OCI-LY1 (cell line): ENCODE results near the gene PPP1R15B.

Source experiments
- H2AFZ ChIP-seq: fragments of 200-600 bp; sonication (generic), shearing (Covaris generic); 2 replicates; pipeline ENCODE4 v1.6.0; 2014; ENCODE audit warnings: antibody characterized with exemption, mild to moderate bottlenecking, low read length
- H3F3A ChIP-seq: fragments of 200-600 bp; sonication (generic), shearing (Covaris generic); 2 replicates; pipeline ENCODE4 v1.6.0; 2014; ENCODE audit warnings: mild to moderate bottlenecking, antibody characterized with exemption, low read length, moderate library complexity; ENCODE audit not compliant: insufficient read depth
- H3K27ac ChIP-seq: fragments of 200-600 bp; sonication (generic); 2 replicates; pipeline ENCODE4 v1.5.1; 2014; ENCODE audit warnings: low read length, mixed run types, mild to moderate bottlenecking, low read depth; ENCODE audit not compliant: poor library complexity, severe bottlenecking
- H3K27me3 ChIP-seq: fragments of 200-600 bp; sonication (generic); 2 replicates; pipeline ENCODE4 v1.6.0; 2014; ENCODE audit warnings: antibody characterized with exemption, mild to moderate bottlenecking, low read length, moderate library complexity; ENCODE audit not compliant: insufficient read depth
- H3K36me3 ChIP-seq: fragments of 200-600 bp; sonication (generic); 2 replicates; pipeline ENCODE4 v1.6.1; 2014; ENCODE audit warnings: mild to moderate bottlenecking, antibody characterized with exemption, low read length, moderate library complexity, mixed read lengths; ENCODE audit not compliant: insufficient read depth
- H3K4me1 ChIP-seq: fragments of 200-600 bp; sonication (generic); 2 replicates; pipeline ENCODE4 v1.5.1; 2014; ENCODE audit warnings: mild to moderate bottlenecking, low read length, moderate library complexity; ENCODE audit not compliant: insufficient read depth, severe bottlenecking
- H3K4me2 ChIP-seq: fragments of 200-600 bp; sonication (generic), shearing (Covaris generic); 2 replicates; pipeline ENCODE4 v1.6.1; 2014; ENCODE audit warnings: low read length
- H3K4me3 ChIP-seq: fragments of 200-600 bp; sonication (generic); 2 replicates; pipeline ENCODE4 v1.5.1; 2014; ENCODE audit warnings: low read length, low read depth, mild to moderate bottlenecking, mixed read lengths; ENCODE audit not compliant: poor library complexity, severe bottlenecking
- H3K79me2 ChIP-seq: fragments of 200-600 bp; shearing (Covaris generic); 2 replicates; pipeline ENCODE4 v1.6.1; 2016; ENCODE audit warnings: mixed run types, low read length, mixed read lengths; ENCODE audit not compliant: insufficient read depth
- H3K9ac ChIP-seq: fragments of 200-600 bp; sonication (generic), shearing (Covaris generic); 2 replicates; pipeline ENCODE4 v1.6.1; 2014; ENCODE audit warnings: mild to moderate bottlenecking, low read length, mixed read lengths
- H3K9me2 ChIP-seq: fragments of 200-600 bp; sonication (generic), shearing (Covaris generic); 2 replicates; pipeline ENCODE4 v1.6.1; 2014; ENCODE audit warnings: low read depth, mild to moderate bottlenecking, low read length, mixed read lengths
- H3K9me3 ChIP-seq: fragments of 200-600 bp; shearing (Covaris generic); 2 replicates; pipeline ENCODE4 v1.6.1; 2014; ENCODE audit warnings: low read length, mixed read lengths
- H4K20me1 ChIP-seq: fragments of 200-600 bp; sonication (generic), shearing (Covaris generic); 2 replicates; pipeline ENCODE4 v1.6.0; 2016; ENCODE audit warnings: mild to moderate bottlenecking, low read length; ENCODE audit not compliant: insufficient read depth
- CTCF ChIP-seq: fragments of 200-600 bp; sonication (generic), shearing (Covaris generic); IDR thresholded peaks from 2 replicates; pipeline ENCODE4 v1.5.1; 2017; ENCODE audit warnings: mild to moderate bottlenecking, antibody characterized with exemption, low read length, moderate library complexity, mixed read lengths
- EZH2 ChIP-seq: fragments of 200-600 bp; sonication (generic), shearing (Covaris generic); IDR thresholded peaks from 2 replicates; pipeline ENCODE4 v1.8.0; 2017; ENCODE audit warnings: borderline replicate concordance, mixed run types, mild to moderate bottlenecking, antibody characterized with exemption, low read length, moderate library complexity, mixed read lengths

The PPP1R15B gene

DNA sequence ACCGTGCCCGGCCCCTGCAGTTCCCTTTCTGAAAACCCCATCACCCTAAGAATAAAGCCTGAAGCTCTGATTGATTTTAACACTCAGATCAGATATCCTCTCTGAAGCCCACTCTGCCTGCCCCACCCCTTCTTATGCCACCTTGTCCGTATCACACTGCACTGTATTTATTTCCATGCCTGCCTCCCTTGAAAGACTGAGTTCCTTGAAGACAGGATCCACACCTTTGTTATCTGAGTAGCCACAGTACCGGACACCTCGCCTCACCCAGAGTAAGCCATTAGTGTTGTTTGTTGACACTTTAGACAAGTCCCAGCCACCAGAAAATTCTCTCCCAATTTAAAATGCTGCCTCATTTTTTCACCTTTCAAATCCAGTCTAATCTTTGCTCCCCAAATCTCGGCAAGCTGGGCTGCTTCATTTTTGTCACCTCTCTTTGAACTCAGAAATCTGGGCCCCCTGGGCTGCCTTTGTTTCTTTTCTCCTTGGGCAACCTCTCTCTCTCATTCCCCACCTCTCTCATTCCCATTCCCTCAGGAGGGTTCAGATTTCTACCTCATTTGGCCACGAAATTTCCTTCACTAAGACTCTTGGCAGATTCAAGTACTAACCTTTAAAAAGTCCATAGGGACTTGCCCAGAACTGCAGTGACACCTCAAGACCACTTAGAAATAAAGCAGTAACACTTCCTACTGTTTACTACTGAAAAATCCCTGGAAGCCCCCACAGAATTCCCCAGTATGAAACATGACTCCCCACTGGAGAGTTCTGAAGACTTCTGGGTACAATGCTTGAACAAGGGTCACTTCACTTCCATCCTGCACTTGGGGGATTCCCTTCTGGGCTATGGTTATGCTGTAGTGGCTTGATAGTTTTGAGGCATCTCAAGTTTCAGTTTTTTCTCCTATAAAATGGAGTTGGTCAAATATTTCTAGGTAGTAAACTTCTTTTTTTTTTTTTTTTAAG lies 8.7 kb upstream of the PPP1R15B start:
- Histone ChIP-seq H3K79me2 (no peaks in the 10 kb centered on the region), H4K20me1 (no peaks in the 10 kb centered on the region), H3K9me3 (no peaks in the 10 kb centered on the region), H3F3A (peaks cover 3% of the 10 kb centered on the region; the same call in 1 of the 2 replicates), H3K9ac (no peak overlapping the region), H3K4me3 (no peak overlapping the region), H2AFZ (no peak overlapping the region), H3K9me2 (no peaks in the 10 kb centered on the region), H3K27ac (no peak overlapping the region), H3K4me2 (no peak overlapping the region), H3K27me3 (no peaks in the 10 kb centered on the region), H3K4me1 (peaks cover 15% of the 10 kb centered on the region), H3K36me3 (peaks cover 37% of the 10 kb centered on the region)
- TF ChIP-seq EZH2 (no peak), CTCF (no peak)

GRCh38 chr1:204419064-204419403 lies 7.4 kb upstream of the PPP1R15B start:
- H3K9ac ChIP-seq = no peak overlapping the region
- no peak overlapping the region for H3K4me2 ChIP-seq
- H3K9me3 ChIP-seq = no peaks in the 10 kb centered on the region
- no peak overlapping the region for H3K4me3 ChIP-seq
- H2AFZ ChIP-seq = no peak overlapping the region
- H3K27me3 ChIP-seq = no peaks in the 10 kb centered on the region
- peaks cover 25% of the 10 kb centered on the region for H3K36me3 ChIP-seq
- H3K27ac ChIP-seq = peak overlapping the region; percentile 54
- no peaks in the 10 kb centered on the region for H3K9me2 ChIP-seq
- H3K79me2 ChIP-seq = no peaks in the 10 kb centered on the region
- TF ChIP-seq EZH2 (no peak), CTCF (no peak)
- H4K20me1 ChIP-seq = no peaks in the 10 kb centered on the region
- H3F3A ChIP-seq = peaks cover 6% of the 10 kb centered on the region; the same call in 1 of the 2 replicates
- H3K4me1 ChIP-seq = peaks cover 23% of the 10 kb centered on the region

DNA sequence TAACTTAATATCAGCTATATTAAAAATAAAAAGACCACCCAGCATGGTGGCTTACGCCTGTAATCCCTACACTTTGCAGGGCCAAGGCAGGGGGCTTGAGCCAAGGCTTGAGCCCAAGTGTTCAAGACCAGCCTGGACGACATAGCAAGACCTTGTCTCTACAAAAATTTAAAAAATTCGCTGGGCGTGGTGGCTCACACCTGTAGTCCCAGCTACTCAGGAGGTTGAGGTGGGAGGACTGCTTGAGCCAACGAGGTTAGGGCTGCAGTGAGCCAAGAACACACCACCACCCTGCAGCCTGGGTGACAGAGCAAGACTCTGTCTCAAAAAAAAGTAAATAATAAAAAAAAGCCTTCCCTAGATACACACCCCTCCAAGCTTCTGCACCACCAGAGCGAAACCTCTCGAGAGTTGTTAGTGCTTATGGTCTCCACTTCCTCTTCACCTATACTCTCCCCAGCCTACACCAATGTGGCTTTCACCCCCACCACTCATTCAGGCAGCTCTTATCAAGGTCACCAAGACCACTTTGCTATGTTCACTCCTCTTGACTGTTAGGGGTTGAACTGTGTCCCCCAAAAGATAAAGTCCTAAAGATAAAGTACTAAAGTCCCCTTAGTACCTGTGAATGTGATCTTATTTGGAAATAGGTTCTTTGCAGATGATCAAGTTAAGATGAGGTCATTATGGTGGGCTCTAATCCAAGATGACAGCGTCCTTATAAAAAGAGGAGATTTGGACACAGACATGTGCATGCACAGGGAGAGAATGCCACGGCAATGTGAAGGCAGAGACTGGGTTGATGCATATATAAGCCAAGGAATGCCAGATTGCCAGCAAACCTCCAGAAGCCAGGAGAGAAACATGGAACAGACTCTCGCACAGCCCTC lies 6.8 kb upstream of the PPP1R15B start:
- H3K4me2 ChIP-seq = no peak overlapping the region
- H3K9ac ChIP-seq = no peak overlapping the region
- H3K79me2 ChIP-seq = no peaks in the 10 kb centered on the region
- H3K27me3 ChIP-seq = no peaks in the 10 kb centered on the region
- peaks cover 29% of the 10 kb centered on the region for H3K4me1 ChIP-seq
- H3K36me3 ChIP-seq = peaks cover 19% of the 10 kb centered on the region
- no peak for TF ChIP-seq CTCF
- no peak for TF ChIP-seq EZH2
- H3K4me3 ChIP-seq = no peak overlapping the region
- H3K9me2 ChIP-seq = no peaks in the 10 kb centered on the region
- H2AFZ ChIP-seq = no peak overlapping the region
- H3F3A ChIP-seq = peaks cover 6% of the 10 kb centered on the region; the same call in 1 of the 2 replicates
- no peaks in the 10 kb centered on the region for H3K9me3 ChIP-seq
- no peaks in the 10 kb centered on the region for H4K20me1 ChIP-seq
- H3K27ac ChIP-seq = peak overlapping the region; percentile 54
